ENCODE results near the gene CRABP2.

The CRABP2 gene

GRCh38 chr1:156652992-156653355, 52.4 kb downstream of the CRABP2 start:
- DNase-seq = no peak

DNA sequence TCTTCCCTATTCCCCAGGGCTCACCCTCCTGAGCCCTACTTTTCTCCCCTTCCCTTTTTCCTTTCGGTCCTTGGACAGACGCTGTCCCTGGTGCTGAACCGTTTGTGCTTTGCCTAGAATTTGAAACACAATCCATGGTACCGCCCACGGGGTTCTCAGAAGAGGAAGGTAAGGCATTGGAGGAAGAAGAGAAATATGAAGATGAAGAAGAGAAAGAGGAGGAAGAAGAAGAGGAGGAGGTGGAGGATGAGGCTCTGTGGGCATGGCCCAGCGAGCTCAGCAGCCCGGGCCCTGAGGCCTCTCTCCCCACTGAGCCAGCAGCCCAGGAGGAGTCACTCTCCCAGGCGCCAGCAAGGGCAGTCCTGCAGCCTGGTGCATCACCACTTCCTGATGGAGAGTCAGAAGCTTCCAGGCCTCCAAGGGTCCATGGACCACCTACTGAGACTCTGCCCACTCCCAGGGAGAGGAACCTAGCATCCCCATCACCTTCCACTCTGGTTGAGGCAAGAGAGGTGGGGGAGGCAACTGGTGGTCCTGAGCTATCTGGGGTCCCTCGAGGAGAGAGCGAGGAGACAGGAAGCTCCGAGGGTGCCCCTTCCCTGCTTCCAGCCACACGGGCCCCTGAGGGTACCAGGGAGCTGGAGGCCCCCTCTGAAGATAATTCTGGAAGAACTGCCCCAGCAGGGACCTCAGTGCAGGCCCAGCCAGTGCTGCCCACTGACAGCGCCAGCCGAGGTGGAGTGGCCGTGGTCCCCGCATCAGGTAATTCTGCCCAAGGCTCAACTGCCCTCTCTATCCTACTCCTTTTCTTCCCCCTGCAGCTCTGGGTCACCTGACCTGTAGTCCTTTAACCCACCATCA, 53.0 kb downstream of the CRABP2 start:
- DNase-seq = no peak

Data from right hindlimb (tissue), 1 donor.